Fibroblast of skin of right quadriceps (primary cell): Measurements from ENCODE around the gene EFR3B.
A peak's percentile ranks its signal among the peaks of the same experiment; 100 is the strongest.
"Not testable (repeated sequence)": the region's sequence is repeated elsewhere in the genome, so short reads cannot be mapped to it uniquely, and the experiment has no call there.

Source experiments
- DNase-seq: peaks from one replicate; pipeline ENCODE4 v3.0.0-alpha.2; 2013

Gene EFR3B

DNA sequence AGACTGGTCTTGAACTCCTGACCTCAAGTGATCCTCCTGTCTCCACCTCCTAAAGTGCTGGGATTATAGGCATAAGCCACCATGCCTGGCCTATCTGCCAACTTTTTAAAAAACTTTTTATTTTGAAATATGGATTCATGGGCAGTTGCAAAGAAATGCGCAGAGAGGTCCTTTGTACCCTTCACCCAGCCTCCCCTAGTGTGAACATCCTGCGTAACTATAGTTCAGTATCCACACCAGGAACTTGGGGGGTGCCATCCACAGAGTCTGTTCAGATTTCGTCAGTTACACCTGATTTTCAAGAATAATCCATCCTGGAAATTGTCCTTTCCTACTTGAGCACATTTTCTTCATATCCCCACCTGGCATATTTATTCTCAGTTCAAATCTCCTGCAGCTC, 33.0 kb downstream of the EFR3B start:
- DNase-seq, result no peak

DNA sequence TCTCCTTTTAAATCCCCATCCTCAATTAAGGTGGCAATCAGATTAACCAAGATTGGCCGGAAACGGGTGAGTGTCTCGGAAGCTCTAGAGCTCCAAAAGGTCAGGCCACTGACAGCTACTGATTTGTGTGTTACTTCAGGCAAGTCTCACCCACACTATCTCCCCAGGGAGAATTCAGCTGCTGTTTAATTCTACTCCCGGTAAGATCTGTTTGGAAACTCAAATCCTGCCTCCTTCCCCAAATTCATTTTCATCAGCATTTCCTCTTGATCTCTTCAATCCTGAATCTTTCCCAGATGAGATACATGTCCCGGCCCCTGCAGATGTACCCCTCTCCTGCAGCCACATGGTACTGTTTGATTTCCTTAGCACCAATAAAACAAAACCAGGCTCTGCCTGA, 34.9 kb downstream of the EFR3B start:
- DNase-seq, result peak; percentile 9

DNA sequence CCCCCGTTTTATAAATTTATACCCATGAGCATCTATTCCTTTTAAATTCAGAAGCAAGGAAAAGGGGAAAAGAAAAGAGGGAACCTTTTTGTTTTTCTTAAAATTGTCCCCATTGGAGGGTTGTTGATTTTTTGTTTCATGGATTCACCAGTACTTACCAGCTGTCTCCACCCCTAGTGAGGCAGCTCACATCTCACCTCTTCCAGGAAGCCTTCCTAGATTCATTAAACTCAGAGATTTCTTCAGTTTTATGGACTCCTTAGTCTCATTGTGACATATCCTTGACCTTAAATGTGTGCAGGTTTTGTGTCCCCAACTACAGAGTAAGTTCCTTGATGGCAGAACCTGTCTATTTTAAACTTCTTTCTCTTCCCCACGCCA, 35.9 kb downstream of the EFR3B start:
- no peak for DNase-seq

DNA sequence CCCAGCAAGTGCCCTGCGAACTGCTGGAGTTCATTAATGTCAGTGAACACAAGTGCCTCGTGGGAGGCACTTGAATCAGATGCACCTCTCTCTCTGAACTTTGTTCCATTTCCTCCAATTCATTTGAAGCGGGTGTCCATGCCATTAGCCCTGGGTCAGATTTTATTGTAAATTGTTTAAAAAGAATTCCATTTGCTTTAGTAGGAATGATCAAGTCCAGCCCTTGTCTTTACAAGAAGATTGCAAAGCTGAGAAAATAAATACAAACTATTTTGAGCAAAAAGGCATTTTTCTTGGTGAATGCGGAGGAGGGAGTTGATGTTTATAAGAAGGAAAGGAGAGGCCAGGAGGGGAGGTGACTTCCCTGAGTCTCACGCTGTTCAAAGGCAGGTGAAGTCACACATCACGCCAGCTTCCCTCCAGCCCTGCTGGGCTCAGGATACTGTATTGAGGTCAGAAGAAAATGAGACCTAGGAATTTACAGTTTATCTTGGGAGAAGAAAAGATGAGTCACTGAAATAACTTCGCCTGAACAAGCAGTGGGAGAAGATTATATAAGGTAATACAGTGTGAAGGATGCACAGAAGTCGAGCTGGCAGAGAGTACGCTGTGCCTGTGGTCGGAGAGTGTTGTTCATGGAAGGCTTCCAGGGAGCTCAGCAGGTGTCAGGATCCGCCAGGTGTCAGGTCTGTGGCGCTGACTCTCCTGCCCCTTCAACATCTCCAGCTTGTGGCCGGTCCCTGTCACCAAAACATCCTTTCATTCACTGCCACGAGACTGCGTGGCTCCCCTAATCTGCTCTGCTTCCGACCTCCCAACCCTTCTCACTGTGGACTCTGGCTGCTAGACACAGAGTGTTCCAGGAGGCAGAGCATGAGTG, 36.5 kb downstream of the EFR3B start:
- peak; percentile 60 for DNase-seq

DNA sequence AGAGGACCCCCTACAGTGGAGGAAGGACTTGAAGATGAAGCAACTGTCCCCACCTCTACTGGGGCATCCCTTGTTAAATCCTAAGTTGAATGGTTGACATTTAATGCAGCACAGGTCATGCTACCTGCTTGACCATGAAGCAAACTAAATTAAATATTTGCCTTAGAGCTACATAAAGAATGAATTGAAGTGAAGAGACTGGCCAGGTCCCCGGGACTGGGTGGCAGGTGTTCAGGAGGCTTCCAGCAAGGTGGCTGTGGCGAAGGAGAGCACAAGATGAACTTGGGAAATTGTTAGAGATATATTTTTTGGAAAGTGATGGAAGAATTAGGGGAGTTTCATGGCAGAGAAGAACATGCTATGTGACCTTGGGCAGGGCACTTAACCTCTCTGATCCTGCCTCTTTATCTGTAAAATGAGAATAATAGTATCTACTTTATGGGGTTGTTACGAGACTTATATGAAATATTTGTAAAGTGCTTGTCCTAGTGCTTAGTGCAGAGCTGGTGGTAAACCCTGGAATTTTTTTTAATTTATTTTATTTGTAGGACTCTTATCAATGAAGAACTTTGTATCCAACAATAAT, 37.3 kb downstream of the EFR3B start:
- no peak for DNase-seq

DNA sequence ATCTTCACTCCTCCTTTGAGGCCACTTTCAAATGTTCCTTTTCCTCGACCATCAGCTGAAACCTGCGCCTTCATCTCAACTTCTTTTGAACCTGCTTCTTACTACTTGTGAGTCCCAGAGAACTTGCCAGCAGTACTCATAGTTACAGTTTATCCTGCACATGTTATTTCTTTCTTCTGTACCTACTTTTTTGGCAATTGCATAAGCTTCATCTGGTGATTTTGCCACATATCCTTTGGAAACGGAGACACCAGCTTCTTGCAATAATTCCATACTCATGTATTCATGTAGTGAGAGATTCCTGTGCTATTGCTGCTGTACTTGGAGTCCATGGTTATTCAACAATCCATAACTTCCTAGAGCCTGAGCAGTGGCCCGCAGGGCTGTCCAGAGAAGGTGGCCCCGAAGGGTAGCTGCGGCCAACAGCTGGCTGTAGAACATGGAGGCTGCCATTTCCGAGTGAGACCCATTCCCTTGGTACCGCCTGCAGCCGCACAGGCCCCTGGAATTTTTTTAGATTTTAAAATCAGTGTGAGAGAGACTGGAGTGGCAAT, 39.4 kb downstream of the EFR3B start:
- no peak for DNase-seq

DNA sequence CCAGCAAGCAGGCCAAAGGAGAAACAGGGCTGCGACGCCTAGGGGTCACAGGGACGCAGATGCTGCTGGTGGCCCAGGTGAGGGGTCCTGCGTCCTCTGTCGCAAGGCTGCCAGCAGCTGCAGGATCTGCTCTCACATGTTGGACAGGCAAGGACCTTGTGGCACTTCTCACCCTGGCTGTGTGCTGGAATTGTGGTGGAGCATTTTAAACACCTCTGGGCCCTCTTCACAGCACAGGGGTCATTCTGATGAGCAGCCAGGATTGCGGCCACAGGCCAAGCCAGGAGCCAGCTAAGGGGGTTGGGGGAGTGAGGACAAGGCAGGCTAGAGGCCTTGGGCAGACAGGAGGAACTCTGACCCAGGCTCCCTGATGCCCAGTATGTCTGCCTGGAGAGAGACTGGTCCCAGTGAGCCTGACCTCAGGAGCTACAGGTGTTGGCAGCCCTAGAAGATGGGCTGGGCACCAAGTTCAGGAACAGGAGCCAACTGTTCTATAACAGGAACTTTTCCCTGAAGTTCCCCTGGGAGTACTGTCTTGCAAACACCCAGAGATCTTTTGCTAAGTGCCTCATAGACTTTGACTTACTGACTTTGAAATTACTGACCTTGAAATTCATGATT, 40.2 kb downstream of the EFR3B start:
- DNase-seq, result no peak

DNA sequence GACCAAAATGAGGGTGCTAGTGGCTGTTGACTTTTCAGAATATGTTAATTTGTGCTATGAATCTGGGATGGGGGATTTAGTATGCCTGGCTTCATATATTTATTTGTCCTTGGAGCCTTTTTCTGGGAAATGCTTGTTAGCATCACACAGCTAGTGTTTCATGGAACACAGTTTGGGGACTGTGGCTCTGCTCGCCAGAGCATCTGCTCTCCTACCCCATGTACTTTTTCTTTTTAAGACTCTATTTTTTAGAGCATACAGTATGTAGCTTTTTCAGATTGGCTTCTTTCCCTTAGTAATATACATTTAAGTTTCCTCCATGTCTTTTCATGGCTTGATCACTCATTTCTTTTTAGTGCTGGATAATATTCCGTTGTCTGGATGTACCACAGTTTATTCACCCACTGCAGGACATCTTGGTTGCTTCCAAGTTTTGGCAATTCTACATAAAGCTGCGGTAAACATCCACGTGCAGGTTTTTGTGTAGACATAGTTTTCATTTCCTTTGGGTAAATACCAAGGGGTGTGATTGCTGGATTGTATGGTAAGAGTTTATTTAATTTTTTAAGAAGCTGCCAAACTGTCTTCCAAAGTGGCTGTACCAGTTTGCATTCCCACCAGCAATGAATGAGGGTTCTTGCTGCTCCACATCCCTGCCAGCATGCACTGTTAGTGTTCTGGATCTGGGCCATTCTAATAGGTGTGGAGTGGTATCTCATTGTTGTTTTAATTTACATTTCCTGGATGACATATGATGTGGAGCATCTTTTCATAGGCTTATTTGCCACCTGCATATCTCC, 44.1 kb downstream of the EFR3B start:
- DNase-seq, result no peak

DNA sequence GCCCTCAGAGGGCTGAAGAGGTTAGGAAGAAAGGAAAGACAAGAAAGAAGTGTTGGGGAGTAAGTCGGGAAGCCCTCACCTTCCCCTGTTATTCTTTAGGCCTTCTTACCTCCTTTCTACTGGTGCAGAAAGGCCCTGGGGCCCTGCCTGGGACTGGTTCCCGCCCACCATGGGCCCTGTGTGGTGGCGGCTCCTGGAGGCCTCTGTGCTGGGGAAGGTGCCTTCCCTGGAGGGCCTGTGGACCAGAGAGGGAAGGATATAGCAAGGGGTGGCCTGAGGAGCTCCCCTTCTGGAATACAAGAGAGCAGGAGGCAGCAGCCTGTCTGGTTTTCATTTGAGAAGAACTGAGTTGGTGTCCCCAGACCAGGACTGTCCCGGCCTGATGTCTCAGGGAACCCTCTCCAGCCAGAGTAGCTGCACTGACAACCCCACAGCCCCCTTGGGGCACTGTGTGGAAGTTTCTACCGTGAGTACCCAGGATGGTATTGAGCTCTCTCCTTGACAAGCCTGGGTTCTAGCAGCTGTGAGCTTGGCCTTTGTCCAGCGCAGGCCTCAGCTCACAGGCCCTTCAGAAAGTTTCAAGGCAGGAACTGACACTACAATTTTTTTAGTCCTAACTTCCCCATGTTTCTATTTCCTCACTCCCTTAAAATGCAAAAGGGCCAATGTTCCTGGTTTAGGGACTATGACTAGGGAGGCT, 47.1 kb downstream of the EFR3B start:
- no peak for DNase-seq

DNA sequence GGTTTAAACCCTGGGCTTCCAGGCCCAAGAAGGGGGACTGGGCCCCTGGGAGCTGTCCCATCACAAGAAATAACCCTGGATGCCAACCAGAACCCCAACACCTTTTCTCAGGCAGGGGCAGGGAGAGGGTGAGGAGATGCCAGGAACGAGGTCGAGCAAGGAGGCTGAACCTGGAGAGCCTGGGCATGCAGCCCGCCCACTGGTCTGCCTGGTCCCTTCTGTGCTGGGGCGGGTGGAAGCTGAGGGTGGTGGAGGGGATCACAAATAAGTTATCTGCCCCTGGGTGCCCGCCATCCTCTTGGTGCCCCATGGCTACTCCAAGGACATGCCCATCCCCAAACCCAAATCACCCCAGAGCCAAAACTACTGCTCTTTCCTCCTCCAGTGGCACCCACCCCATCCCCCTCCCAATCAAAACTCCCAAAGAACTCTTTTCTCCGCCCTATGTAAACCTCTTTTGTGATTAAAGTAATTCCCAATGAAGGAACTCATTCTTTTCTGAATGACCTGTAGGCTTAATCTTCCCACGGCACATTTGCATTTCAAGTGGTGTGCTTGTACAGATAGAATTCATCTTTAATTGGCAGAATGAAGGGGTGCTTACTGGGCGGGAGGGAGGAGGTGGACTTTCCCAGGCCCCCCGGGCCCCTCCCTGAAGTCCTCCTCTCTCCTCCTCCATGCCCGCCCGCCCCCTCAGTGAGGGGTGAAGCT, 47.9 kb downstream of the EFR3B start:
- no peak for DNase-seq

DNA sequence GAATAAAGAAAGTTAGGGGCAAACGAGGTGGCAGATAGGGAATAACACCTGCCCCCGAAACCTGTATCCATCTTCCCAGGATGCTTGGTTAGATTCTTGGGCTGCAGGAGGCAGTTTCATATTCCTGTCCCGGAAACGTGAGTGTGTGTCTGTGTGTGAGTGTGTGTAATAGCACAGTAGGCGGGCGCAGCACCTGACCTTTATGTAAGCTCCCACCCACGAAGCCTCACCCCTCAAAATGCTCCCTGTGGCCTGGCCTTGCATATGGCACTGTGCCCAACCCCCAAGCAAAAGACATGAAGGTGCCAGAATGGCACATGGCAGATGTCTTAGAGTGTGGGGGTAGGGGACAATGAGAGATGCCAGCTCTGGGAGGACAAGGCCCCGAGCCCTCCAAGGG, 48.9 kb downstream of the EFR3B start:
- DNase-seq, result no peak

DNA sequence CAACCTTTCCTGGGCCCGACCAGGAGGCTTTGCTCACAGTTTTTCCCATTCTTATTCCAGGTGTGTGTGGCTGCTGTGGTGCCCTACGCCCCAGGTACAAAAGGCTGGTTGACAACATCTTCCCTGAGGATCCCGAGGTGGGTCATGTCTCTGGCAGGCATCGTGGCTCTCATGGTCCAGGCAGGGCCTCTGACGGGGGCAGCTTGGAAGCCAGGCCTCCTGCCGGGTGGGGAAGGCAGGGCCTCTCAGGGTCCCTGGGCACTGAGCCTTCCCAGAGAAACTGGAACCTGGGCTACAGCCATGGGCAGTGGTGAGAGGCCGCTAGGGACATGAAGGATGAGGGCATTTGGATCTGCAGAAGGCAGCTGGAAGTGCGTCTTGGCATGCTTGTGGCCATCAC, 49.4 kb downstream of the EFR3B start:
- no peak for DNase-seq

DNA sequence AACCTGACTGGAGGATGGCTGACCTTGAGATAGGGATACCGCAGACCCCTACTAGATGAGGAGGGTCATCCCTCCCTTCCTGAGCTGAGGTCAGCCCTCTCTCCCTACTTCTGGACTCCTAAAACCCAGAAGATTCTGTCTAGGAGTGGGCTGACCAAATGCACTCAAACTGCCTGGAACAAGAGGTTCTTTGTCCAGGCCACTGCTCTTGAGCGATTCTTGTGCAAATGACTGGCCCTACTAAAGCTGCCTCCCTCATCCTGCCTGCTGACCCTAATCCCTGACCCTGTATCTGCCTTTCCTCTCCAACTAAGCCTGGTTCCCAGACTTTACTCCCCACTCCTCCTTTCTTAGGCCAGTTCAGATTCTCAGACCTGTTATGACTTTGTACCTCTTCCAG, 56.2 kb downstream of the EFR3B start:
- DNase-seq, result no peak

DNA sequence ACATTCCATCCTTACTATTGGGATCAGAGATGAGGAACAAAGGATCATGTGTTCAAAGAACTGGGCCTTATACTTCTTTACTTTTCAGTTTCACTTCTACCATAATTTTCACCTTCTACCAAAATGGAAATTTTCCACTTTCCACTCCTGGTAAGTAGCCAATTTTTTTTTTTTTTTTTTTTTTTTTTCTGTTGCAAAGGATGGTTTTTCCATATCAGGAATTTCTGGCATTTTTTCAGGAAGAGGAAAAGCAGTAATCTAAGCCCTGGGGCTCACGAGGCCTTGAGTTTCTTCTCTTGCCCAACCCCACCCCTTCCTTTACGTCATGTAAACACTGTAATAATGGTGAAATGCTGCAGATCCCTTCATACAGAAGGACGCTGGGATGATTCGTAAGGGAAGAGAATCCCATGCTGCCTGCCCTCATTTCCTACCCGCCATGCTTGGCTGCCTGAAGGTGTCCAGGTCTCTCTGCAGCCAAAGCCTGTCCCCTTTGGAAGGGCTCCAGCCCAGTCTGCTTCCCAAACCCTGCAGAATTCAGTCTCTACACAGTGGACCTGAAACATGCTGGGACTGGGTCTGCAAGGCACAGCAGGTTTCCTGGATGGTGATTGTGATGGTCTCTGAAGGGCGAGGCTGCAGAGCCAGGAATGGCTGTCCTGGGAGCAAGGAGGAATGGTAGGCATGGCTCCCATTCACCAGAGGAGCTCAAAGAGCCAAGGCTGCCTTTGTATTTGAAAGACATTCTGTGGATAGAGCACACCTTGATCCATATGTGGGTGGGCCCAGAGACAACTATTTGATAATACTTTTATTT, 57.0 kb downstream of the EFR3B start:
- peak; percentile 50 for DNase-seq

DNA sequence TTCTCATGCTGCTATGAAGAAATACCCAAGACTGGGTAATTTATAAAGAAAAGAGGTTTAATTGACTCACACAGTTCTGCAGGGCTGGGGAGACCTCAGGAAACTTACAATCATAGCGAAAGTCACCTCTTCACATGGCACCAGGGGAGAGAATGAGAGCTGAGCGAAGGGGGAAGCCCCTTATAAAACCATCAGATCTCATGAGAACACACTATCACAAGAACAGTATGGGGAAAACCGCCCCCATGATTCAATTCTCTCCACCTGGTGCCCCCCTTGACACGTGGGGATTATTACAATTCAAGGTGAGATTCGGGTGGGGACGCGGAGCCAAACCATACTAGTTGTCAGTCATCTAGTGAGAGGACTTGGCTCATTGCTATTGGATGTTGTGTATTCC, 60.5 kb downstream of the EFR3B start:
- DNase-seq, result not testable (repeated sequence)

DNA sequence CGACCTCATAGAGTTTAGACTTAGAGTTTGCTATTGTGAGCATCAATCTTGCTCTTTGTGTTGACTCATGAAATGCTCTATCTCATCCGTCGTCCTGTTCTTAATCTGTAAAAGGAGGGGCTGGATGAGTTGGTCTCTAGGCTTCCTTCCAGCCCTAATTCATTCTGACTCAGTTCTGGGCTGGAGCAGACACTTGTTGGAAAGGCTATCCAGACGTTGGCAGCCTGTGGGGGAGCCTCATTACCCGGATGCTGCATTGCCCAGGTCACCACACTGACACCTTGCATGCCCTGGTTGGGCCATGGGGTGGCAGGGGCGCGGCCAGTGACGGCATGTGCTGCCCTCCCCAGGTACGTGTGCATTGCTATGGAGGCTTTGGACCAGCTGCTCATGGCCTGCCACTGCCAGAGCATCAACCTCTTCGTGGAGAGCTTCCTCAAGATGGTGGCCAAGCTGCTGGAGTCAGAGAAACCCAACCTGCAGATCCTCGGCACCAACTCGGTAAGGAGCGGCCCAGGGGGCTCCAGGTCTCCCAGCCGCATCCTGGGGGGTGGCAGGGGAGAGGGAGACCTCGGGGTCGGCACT, 61.5 kb downstream of the EFR3B start:
- peak; percentile 88 for DNase-seq

DNA sequence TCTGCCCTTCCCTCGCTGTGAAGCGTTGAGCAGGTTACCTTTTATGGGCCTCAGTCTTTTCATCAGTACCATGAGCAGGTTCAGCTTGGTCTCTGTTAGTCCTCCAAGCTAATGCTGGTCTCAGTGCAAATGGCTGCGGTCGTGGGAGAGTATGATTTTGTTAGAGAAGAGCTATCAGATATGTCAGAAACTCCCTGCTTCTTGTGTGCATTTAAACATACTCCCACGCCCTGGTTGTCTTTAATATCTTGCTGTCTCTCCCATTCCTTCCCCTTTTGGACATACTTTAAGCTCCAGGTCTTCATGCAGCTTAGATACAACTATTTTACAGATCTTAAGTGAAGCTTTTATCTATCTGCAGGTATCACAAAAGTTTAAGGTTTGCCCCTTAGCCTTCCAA, 62.9 kb downstream of the EFR3B start:
- no peak for DNase-seq

DNA sequence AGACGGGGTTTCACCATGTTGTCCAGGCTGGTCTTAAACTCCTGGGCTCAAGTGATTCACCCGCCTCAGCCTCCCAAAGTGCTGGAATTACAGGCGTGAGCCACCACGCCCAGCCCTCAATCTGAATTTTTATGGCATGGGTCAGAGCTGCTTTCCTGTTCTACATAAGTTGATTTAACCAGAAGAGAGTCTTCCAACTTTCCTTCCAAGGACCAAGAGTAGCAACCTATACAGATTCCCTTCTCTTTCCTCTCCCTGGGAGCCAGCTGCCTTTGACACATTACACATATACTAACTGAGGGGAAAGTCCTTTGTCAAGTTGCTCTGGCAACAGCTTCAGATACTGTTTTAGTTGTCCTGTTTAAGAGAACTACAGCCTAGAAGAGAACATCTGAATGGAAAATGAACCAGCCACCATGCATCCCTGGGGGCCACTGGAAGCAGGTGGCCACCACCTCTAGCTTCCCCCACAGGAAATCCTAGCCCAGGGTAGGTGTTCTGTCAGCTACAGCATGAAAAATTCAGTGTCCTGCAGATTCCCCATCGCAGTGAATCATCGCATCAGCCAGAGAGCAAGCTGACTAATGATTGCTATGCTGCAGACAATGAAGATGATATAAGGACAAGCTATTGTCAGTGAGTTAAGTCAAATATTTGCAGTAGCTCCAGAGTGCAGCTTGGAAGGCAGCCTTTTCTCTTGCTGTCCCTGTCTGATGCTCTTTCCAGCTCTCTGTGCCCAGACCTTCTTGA, 63.6 kb downstream of the EFR3B start:
- DNase-seq, result peak; percentile 78

DNA sequence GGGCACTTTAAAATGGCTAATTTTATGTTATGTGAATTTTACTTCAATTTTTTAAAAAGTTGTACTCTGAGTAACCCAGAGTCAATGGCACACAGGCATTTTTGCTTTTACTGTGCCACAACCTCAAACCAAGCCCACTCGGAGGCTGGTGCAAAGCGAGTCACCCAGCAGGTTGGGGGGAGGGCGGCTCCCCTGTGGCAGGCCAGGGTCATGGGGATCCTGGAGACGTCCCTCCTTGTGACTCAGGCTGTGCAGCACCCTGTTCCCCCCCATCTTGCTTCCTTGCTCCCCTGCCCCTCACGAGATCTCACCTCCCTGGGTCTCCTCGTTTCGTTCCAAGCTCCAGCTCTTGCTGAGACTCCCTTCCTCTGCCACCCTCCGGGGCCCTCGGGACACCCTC, 67.9 kb downstream of the EFR3B start:
- no peak for DNase-seq

DNA sequence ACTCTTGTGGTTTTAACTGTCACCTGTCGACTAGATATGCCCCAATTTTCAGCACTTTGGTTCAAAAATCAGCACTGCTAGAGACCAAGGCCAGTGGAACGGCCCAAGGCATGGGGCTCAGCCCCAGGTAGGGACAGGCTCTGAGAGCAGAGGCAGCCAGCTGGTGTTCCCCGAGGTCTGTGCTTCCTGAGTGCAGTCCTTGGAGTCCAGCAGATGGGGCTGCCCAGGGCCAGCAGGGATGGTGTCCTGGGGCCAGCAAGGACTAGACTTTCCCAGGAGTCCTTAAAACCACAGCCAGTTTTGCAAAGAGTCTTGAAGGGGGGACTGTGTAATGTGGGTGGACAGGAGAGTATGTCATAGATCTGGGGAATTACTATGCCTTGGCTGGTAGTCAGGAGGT, 70.2 kb downstream of the EFR3B start:
- DNase-seq, result no peak
